Hepatocyte (in vitro differentiated cells): Measurements from ENCODE around the gene FGF7.
"Not testable (repeated sequence)": the region's sequence is repeated elsewhere in the genome, so short reads cannot be mapped to it uniquely, and the experiment has no call there.

Experiments used
- EZH2 ChIP-seq: fragments of 200-600 bp; sonication (generic); IDR thresholded peaks from 2 replicates; pipeline ENCODE4 v1.6.1; 2016; ENCODE audit warnings: antibody characterized with exemption, mild to moderate bottlenecking, borderline replicate concordance
- EZH2phosphoT487 ChIP-seq: fragments of 200-600 bp; sonication (generic); IDR thresholded peaks from one replicate; pipeline ENCODE4 v1.6.1; 2018; ENCODE audit warnings: antibody characterized with exemption, mild to moderate bottlenecking, low read depth, moderate library complexity; ENCODE audit not compliant: unreplicated experiment, severe bottlenecking
- TF ChIP-seq, protein P1 (sequence below): fragments of 200-600 bp; sonication (generic); IDR thresholded peaks from 2 replicates; pipeline ENCODE4 v1.5.1; 2016; ENCODE audit warnings: antibody characterized with exemption, mild to moderate bottlenecking; ENCODE audit not compliant: poor library complexity

DNA sequence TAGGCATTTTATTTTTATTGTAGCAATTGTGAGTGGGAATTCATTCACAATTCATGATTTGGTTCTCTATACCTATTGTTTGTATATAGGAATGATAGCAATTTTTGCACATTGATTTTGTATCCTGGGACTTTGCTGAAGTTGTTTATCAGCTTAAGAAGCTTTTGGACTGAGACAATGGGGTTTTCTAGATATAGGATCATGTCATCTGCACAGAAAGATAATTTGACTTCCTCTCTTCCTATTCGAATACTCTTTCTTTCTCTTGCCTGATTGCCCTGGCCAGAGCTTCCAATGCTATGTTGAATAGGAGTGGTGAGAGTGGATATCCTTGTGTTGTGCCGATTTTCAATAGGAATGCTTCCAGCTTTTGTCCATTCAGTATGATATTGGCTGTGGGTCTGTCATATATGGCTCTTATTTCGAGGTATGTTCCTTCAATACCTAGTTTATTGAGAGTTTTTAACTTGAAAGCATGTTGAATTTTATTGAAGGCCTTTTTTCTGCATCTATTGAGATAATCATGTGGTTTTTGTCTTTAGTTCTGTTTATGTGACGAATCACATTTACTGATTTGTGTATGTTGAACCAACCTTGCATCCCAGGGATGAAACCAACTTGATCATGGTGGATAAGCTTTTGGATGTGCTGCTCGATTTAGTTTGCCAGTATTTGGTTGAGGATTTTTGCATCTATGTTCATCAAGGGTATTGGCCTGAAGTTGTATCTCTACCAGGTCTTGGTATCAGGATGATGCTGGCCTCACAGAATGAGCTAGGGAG is 20.3 kb upstream of the FGF7 start:
- TF ChIP-seq, protein P1, sequence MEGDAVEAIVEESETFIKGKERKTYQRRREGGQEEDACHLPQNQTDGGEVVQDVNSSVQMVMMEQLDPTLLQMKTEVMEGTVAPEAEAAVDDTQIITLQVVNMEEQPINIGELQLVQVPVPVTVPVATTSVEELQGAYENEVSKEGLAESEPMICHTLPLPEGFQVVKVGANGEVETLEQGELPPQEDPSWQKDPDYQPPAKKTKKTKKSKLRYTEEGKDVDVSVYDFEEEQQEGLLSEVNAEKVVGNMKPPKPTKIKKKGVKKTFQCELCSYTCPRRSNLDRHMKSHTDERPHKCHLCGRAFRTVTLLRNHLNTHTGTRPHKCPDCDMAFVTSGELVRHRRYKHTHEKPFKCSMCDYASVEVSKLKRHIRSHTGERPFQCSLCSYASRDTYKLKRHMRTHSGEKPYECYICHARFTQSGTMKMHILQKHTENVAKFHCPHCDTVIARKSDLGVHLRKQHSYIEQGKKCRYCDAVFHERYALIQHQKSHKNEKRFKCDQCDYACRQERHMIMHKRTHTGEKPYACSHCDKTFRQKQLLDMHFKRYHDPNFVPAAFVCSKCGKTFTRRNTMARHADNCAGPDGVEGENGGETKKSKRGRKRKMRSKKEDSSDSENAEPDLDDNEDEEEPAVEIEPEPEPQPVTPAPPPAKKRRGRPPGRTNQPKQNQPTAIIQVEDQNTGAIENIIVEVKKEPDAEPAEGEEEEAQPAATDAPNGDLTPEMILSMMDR, result not testable (repeated sequence)
- not testable (repeated sequence) for TF ChIP-seq EZH2, EZH2phosphoT487
